AG04450 (cell line): Measurements from ENCODE around the gene ABLIM1. TPM values are rescaled to one million over a fixed set of nuclear protein-coding genes. Genes with fewer than 3 reads are reported as not detected.

ENCODE experiments used
- CTCF ChIA-PET: fragments of 300-600, 350-600 bp; formaldehyde crosslinking; extraction: SDS; loops from one replicate; lab custom pipeline; 2022; ENCODE audit warnings: antibody characterized with exemption, inconsistent platforms; lab: Charles Lee
- POLR2A ChIA-PET: fragments of 350-600 bp; formaldehyde crosslinking; extraction: SDS; loops from one replicate; lab custom pipeline; 2021; ENCODE audit warnings: antibody characterized with exemption, inconsistent platforms; lab: Yijun Ruan, JAX
- DNase-seq: peaks from one replicate; pipeline ENCODE4 v3.0.0-alpha.2; 2011; ENCODE audit warnings: low read depth, low spot score
- H3K27ac ChIP-seq: one replicate; pipeline ENCODE4 v1.5.1; 2012; ENCODE audit warnings: low read depth, low read length, control low read depth
- H3K27me3 ChIP-seq: one replicate; pipeline ENCODE4 v1.6.0; 2012; ENCODE audit warnings: low read length; ENCODE audit not compliant: control insufficient read depth, insufficient read depth
- H3K4me3 ChIP-seq: 2 replicates; pipeline ENCODE4 v1.5.1; 2011; ENCODE audit warnings: mild to moderate bottlenecking, low read depth, low read length, control low read depth
- H3K9me3 ChIP-seq: 2 replicates; pipeline ENCODE4 v1.5.1; 2012; ENCODE audit warnings: low read length; ENCODE audit not compliant: control insufficient read depth, insufficient read depth
- CTCF ChIP-seq: IDR thresholded peaks from 2 replicates; pipeline ENCODE4 v1.5.1; 2011; ENCODE audit warnings: low read depth, low read length, control low read depth, inconsistent platforms
- polyA minus RNA-seq: library from RNA; depleted of rRNA, polyadenylated mRNA; stranded (reverse); fragments of >200 nt; gene quantifications from 2 replicates; pipeline ENCODE4 v1.2.3, GENCODE V29; 2011; rRNA and poly(A)+ RNA removed
- polyA plus RNA-seq: library from polyadenylated mRNA; depleted of rRNA; stranded (reverse); fragments of >200 nt; gene quantifications from 2 replicates; pipeline ENCODE4 v1.2.3, GENCODE V29; 2011; rRNA removed

The ABLIM1 gene
- 6.1 and 6.4 TPM in 2 replicates for polyA plus RNA-seq
- polyA minus RNA-seq, result 16.7 and 19.4 TPM in 2 replicates

GRCh38 chr10:114658175-114658574 lies at the start of gene ABLIM1:
Gene ABLIM1, minus strand, starts transcription at chr10:114658275. Its CDS starts 75 bp downstream, at chr10:114658200.
- CTCF ChIA-PET, result no interaction called here
- POLR2A ChIA-PET, result no interaction called here
- no peak within 1 kb of the TSS for H3K4me3 ChIP-seq
- DNase-seq, result no peak
- H3K27me3 ChIP-seq, result peaks cover 4% of the 10 kb centered on the region
- no peak for TF ChIP-seq CTCF
- no peak within 1 kb of the TSS for H3K27ac ChIP-seq
- H3K9me3 ChIP-seq, result no peaks in the 10 kb centered on the region

- no peak for DNase-seq
- no peak for TF ChIP-seq CTCF
- H3K4me3 ChIP-seq, result no peak overlapping the region
- no peaks in the 10 kb centered on the region for H3K27me3 ChIP-seq
- ChIA-PET POLR2A (no interaction called here), CTCF (interaction anchor here (0.6 kb wide), 1 partner anchor 148 kb away, joined by 4 read pairs; no protein-coding TSS in a partner anchor)
- H3K27ac ChIP-seq, result no peak overlapping the region
- no peaks in the 10 kb centered on the region for H3K9me3 ChIP-seq
These were observed 48.5 kb upstream of the ABLIM1 start for GRCh38 chr10:114706458-114707055.

GRCh38 chr10:114704679-114705078 lies 46.6 kb upstream of the ABLIM1 start:
- Histone ChIP-seq H3K27me3 (no peaks in the 10 kb centered on the region), H3K27ac (no peak overlapping the region), H3K9me3 (no peaks in the 10 kb centered on the region), H3K4me3 (no peak overlapping the region)
- ChIA-PET POLR2A (no interaction called here), CTCF (interaction anchor here (0.8 to 4.0 kb wide), 14 partner anchors 9 to 402 kb away, joined by 3 to 73 read pairs (median 6); no protein-coding TSS in a partner anchor)
- no peak for DNase-seq
- TF ChIP-seq CTCF, result no peak

GRCh38 chr10:114703377-114704107 lies 45.5 kb upstream of the ABLIM1 start:
- ChIA-PET CTCF (interaction anchor here (0.6 to 4.0 kb wide), 26 partner anchors 10 to 842 kb away, joined by 3 to 73 read pairs (median 4); no protein-coding TSS in a partner anchor), POLR2A (no interaction called here)
- Histone ChIP-seq H3K4me3 (no peak overlapping the region), H3K9me3 (no peaks in the 10 kb centered on the region), H3K27ac (no peak overlapping the region), H3K27me3 (no peaks in the 10 kb centered on the region)
- no peak for DNase-seq
- peak; percentile 81 for TF ChIP-seq CTCF
